T-cell (primary cell): Measurements from ENCODE around the gene DDIT3. TPM values are rescaled to one million over a fixed set of nuclear protein-coding genes. Genes with fewer than 3 reads are reported as not detected.

Source experiments
- ATAC-seq, 4 experiments: fragments of 200-7000 bp in 3 of 4; fragments of 150-1000 bp in 1 of 4; cut with Tn5 transposase; replicated peaks in 1 of 4; 1 replicate in 3 of 4; 2 replicates in 1 of 4; pipeline ENCODE4 v1.10.0; 2021; ENCODE audit warnings: moderate library complexity in 3 of 4, mild to moderate bottlenecking in 2 of 4, moderate number of reproducible peaks in 1 of 4
- CTCF ChIA-PET, 2 donors: fragments of 300-600 bp; sonication (Branson Sonifier 250); formaldehyde crosslinking; loops; one replicate each; lab custom pipeline; 2022; ENCODE audit warnings: antibody characterized with exemption in 2 of 2; lab: Charles Lee
- POLR2A ChIA-PET, 2 donors: fragments of 300-600 bp; sonication (Branson Sonifier 250); formaldehyde crosslinking; loops; one replicate each; lab custom pipeline; 2022; ENCODE audit warnings: antibody characterized with exemption in 2 of 2; lab: Charles Lee
- DNase-seq, 35 experiments: peaks; one replicate each; pipeline versions ENCODE4 v3.0.0 to v3.0.0-alpha.2; 2013 to 2023
- H3K27ac ChIP-seq: one replicate; pipeline ENCODE4 v1.5.1; 2013; ENCODE audit warnings: low read length
- H3K27me3 ChIP-seq, 2 experiments: replicated peaks in 1 of 2; 1 replicate in 1 of 2; 2 replicates in 1 of 2; pipeline versions ENCODE4 v1.6.1 to v1.7.0; 2013; ENCODE audit warnings: low read length in 1 of 2, mixed read lengths in 1 of 2; ENCODE audit not compliant: control insufficient read depth in 2 of 2, insufficient read depth in 2 of 2; ENCODE audit errors: extremely low read depth in 1 of 2
- H3K36me3 ChIP-seq, 2 donors: 1 replicate in 1 of 2; 2 replicates in 1 of 2; pipeline versions ENCODE4 v1.6.1 to v1.7.0; 2013; ENCODE audit warnings: low read length in 1 of 2; ENCODE audit not compliant: control insufficient read depth in 2 of 2, insufficient read depth in 1 of 2; ENCODE audit errors: extremely low read depth in 1 of 2
- H3K4me1 ChIP-seq, 2 experiments: 1 replicate in 1 of 2; 2 replicates in 1 of 2; pipeline versions ENCODE4 v1.6.1 to v1.7.0; 2013; ENCODE audit warnings: low read length in 2 of 2, mixed read lengths in 1 of 2; ENCODE audit not compliant: insufficient read depth in 2 of 2, control insufficient read depth in 1 of 2; ENCODE audit errors: extremely low read depth in 1 of 2
- H3K4me3 ChIP-seq, 2 donors: 1 replicate in 1 of 2; 2 replicates in 1 of 2; pipeline versions ENCODE4 v1.5.1 to v1.7.0; 2013; ENCODE audit warnings: mild to moderate bottlenecking in 2 of 2, low read length in 1 of 2, moderate library complexity in 1 of 2; ENCODE audit not compliant: control insufficient read depth in 1 of 2; ENCODE audit errors: extremely low read depth in 1 of 2
- H3K9me3 ChIP-seq: 2 replicates; pipeline ENCODE4 v1.7.0; 2013
- H3K27ac Mint-ChIP-seq, 2 donors: one replicate each; pipeline ENCODE4 v1.8.0; 2020 to 2021; ENCODE audit warnings: mild to moderate bottlenecking in 2 of 2, mixed read lengths in 2 of 2
- H3K27me3 Mint-ChIP-seq, 2 donors: one replicate each; pipeline ENCODE4 v1.8.0; 2021 to 2022; ENCODE audit warnings: mixed read lengths in 2 of 2
- H3K36me3 Mint-ChIP-seq: one replicate; pipeline ENCODE4 v1.8.0; 2021; ENCODE audit warnings: mixed read lengths
- H3K4me1 Mint-ChIP-seq, 3 donors: one replicate each; pipeline ENCODE4 v1.8.0; 2020 to 2022; ENCODE audit warnings: mixed read lengths in 3 of 3, mild to moderate bottlenecking in 1 of 3
- H3K4me3 Mint-ChIP-seq, 3 donors: one replicate each; pipeline ENCODE4 v1.8.0; 2020 to 2022; ENCODE audit warnings: mild to moderate bottlenecking in 3 of 3, mixed read lengths in 3 of 3, moderate library complexity in 3 of 3
- H3K9me3 Mint-ChIP-seq, 3 donors: one replicate each; pipeline ENCODE4 v1.8.0; 2020 to 2022; ENCODE audit warnings: mixed read lengths in 3 of 3
- whole genome bisulfite sequencing: methylation state at CpG from one replicate; pipeline ENCODE4 v1.1.5; 2013; ENCODE audit warnings: missing lambda C conversion rate; ENCODE audit not compliant: insufficient coverage; 5-methylcytosine and 5-hydroxymethylcytosine counted together
- total RNA-seq, 35 experiments: library from RNA in 6 of 35; stranded (reverse) in 6 of 35; fragments of 120-200 nt in 1 of 35; gene quantifications; one replicate each; pipeline versions ENCODE4 v1.2.1 to v1.2.4 and lab custom pipeline; 2013 to 2026

DDIT3 gene
- total RNA-seq, 5 donors from 2014 or later (not counting 1 experiment from before 2014, with no cell fraction given), result 34.5 to 93.5 (median 40.7) TPM

GRCh38 chr12:57483466-57483865 is 36.8 kb downstream of the DDIT3 start:
- Mint-ChIP-seq H3K36me3 (peaks cover 4% of the 10 kb centered on the region), H3K27me3 (no peaks in the 10 kb centered on the region), H3K27ac (peak overlapping the region; percentile 40 to 42), H3K4me1 (peaks cover 50 to 55% (median 53%) of the 10 kb centered on the region in 3 donors), H3K4me3 (no peak overlapping the region), H3K9me3 (no peaks in the 10 kb centered on the region)
- WGBS, result 89% methylated on average over 5 of the region's 5 CpGs
- ATAC-seq (no peak), DNase-seq (no peak)
- Histone ChIP-seq H3K4me3 (no peak overlapping the region), H3K36me3 (no peaks in the 10 kb centered on the region), H3K27ac (no peak overlapping the region), H3K9me3 (no peaks in the 10 kb centered on the region), H3K27me3 (no peaks in the 10 kb centered on the region), H3K4me1 (peaks cover 23 to 48% of the 10 kb centered on the region in 2 experiments)
- CTCF ChIA-PET, result no interaction called here
- POLR2A ChIA-PET, result no interaction called here

GRCh38 chr12:57481671-57482070 is 38.6 kb downstream of the DDIT3 start:
- POLR2A ChIA-PET, result interaction anchor here in 1 of 2 donors (0.9 kb wide), 1 partner anchor 33 kb away, joined by 5 read pairs; no protein-coding TSS in a partner anchor
- Mint-ChIP-seq H3K4me1 (peaks cover 48 to 59% (median 55%) of the 10 kb centered on the region in 3 donors), H3K9me3 (no peaks in the 10 kb centered on the region), H3K4me3 (peak overlapping the region in 2 of 3 donors; percentile 0 to 98), H3K36me3 (peaks cover 5% of the 10 kb centered on the region), H3K27me3 (no peaks in the 10 kb centered on the region), H3K27ac (peak overlapping the region; percentile 98)
- Histone ChIP-seq H3K4me3 (no peak overlapping the region), H3K27me3 (no peaks in the 10 kb centered on the region), H3K9me3 (no peaks in the 10 kb centered on the region), H3K27ac (peak overlapping the region; percentile 98), H3K4me1 (peaks cover 25 to 52% of the 10 kb centered on the region in 2 experiments), H3K36me3 (no peaks in the 10 kb centered on the region)
- no CpG with 5 or more reads among the region's 1 CpG for WGBS
- CTCF ChIA-PET, result interaction anchor here in 1 of 2 donors (4.2 kb wide), 1 partner anchor 23 kb away, joined by 23 read pairs; the partner anchor contains the start of gene GLI1
- no peak for ATAC-seq
- no peak for DNase-seq

- Mint-ChIP-seq H3K36me3 (peaks cover 13% of the 10 kb centered on the region), H3K4me3 (peak within 1 kb of the TSS; percentile 98 to 99 (median 98)), H3K4me1 (peaks cover 60 to 75% (median 68%) of the 10 kb centered on the region in 3 donors), H3K9me3 (no peaks in the 10 kb centered on the region), H3K27me3 (no peaks in the 10 kb centered on the region), H3K27ac (peak within 1 kb of the TSS; percentile 98)
- Histone ChIP-seq H3K27ac (peak within 1 kb of the TSS; percentile 98), H3K4me3 (peak within 1 kb of the TSS; percentile 48 to 83), H3K27me3 (no peaks in the 10 kb centered on the region), H3K4me1 (peaks cover 28 to 73% of the 10 kb centered on the region in 2 experiments), H3K9me3 (no peaks in the 10 kb centered on the region), H3K36me3 (peaks cover 8 to 12% of the 10 kb centered on the region in 2 donors)
- 28% methylated on average over 3 of the region's 6 CpGs for WGBS
- DNase-seq, result peak; percentile 33 to 87 (median 66)
- ChIA-PET CTCF (interaction anchor here (0.7 to 4.2 kb wide), 5 partner anchors 18 to 47 kb away, joined by 3 to 23 read pairs (median 4); partner anchors contain the start of genes DDIT3 (in 1 of the 2) and GLI1 (in 1 of the 2)), POLR2A (interaction anchor here (0.5 to 1.9 kb wide), 10 partner anchors 20 to 851 kb away, joined by 3 to 10 read pairs (median 4); partner anchors contain the start of genes DDIT3 (in 1 of the 2) and GLI1 (in 1 of the 2))
- ATAC-seq, result peak; percentile 58 to 73 (median 64)
Observed at GRCh38 chr12:57479376-57480115, 40.8 kb downstream of the DDIT3 start, which contains the start of gene ARHGAP9. TSS of gene ARHGAP9 (minus strand) at chr12:57479866. CDS start at chr12:57479406, 460 bp downstream.

GRCh38 chr12:57479043-57479375 is 41.3 kb downstream of the DDIT3 start:
- no peaks in the 10 kb centered on the region for H3K27me3 Mint-ChIP-seq
- peaks cover 65 to 80% (median 73%) of the 10 kb centered on the region in 3 donors for H3K4me1 Mint-ChIP-seq
- Histone ChIP-seq H3K9me3 (no peaks in the 10 kb centered on the region), H3K27me3 (no peaks in the 10 kb centered on the region), H3K4me1 (peaks cover 28 to 79% of the 10 kb centered on the region in 2 experiments), H3K27ac (peak overlapping the region; percentile 98), H3K4me3 (peak overlapping the region; percentile 48 to 83), H3K36me3 (peaks cover 8 to 17% of the 10 kb centered on the region in 2 donors)
- H3K9me3 Mint-ChIP-seq, result no peaks in the 10 kb centered on the region
- DNase-seq (peak in 1 of 35 experiments; percentile 34), ATAC-seq (no peak)
- ChIA-PET CTCF (interaction anchor here in 1 of 2 donors (4.2 kb wide), 1 partner anchor 20 kb away, joined by 23 read pairs; the partner anchor contains the start of gene GLI1), POLR2A (interaction anchor here in 1 of 2 donors (1.3 to 1.9 kb wide), 2 partner anchors 20 to 42 kb away, joined by 3 to 10 read pairs; partner anchors contain the start of gene DDIT3)
- WGBS, result 88% methylated on average over 2 of the region's 10 CpGs
- H3K36me3 Mint-ChIP-seq, result peaks cover 18% of the 10 kb centered on the region
- H3K27ac Mint-ChIP-seq, result peak overlapping the region; percentile 98
- peak overlapping the region; percentile 98 to 99 (median 98) for H3K4me3 Mint-ChIP-seq

GRCh38 chr12:57477710-57478681 is 42.3 kb downstream of the DDIT3 start:
- ChIA-PET POLR2A (interaction anchor here in 1 of 2 donors (1.0 to 1.4 kb wide), 4 partner anchors 19 to 463 kb away, joined by 3 to 6 read pairs (median 4); partner anchors contain the start of genes ATP23 and DDIT3), CTCF (interaction anchor here (0.6 to 4.2 kb wide), 11 partner anchors 8 to 166 kb away, joined by 3 to 53 read pairs (median 4); partner anchors contain the start of genes DDIT3 (in 1 of the 2) and GLI1 (in 1 of the 2))
- DNase-seq (peak in 28 of 35 experiments; percentile 15 to 78 (median 44)), ATAC-seq (peak; percentile 55 to 57 (median 56))
- peaks cover 28 to 86% of the 10 kb centered on the region in 2 experiments for H3K4me1 ChIP-seq
- Mint-ChIP-seq H3K27me3 (no peaks in the 10 kb centered on the region), H3K36me3 (peaks cover 26% of the 10 kb centered on the region), H3K4me3 (peak overlapping the region; percentile 98 to 99 (median 98)), H3K27ac (peak overlapping the region; percentile 98), H3K4me1 (peaks cover 68 to 83% (median 82%) of the 10 kb centered on the region in 3 donors), H3K9me3 (no peaks in the 10 kb centered on the region)
- no peaks in the 10 kb centered on the region for H3K9me3 ChIP-seq
- no peaks in the 10 kb centered on the region for H3K27me3 ChIP-seq
- peaks cover 8 to 25% of the 10 kb centered on the region in 2 donors for H3K36me3 ChIP-seq
- peak overlapping the region; percentile 83 to 91 for H3K4me3 ChIP-seq
- 12% methylated on average over 3 of the region's 12 CpGs for WGBS
- peak overlapping the region; percentile 98 for H3K27ac ChIP-seq
